HG03060 (cell line): ENCODE measurements around the gene ZNF431.
"Not testable (repeated sequence)": the region's sequence is repeated elsewhere in the genome, so short reads cannot be mapped to it uniquely, and the experiment has no call there.

Source experiments
- ATAC-seq: cut with Tn5 transposase; IDR thresholded peaks from one replicate; pipeline ENCODE4 v1.9.1; 2021; ENCODE audit warnings: low read depth, moderate number of reproducible peaks; ENCODE audit not compliant: unreplicated experiment

ZNF431 gene

GRCh38 chr19:21143428-21143827, 1.6 kb downstream of the ZNF431 start:
- ATAC-seq, result no peak

DNA sequence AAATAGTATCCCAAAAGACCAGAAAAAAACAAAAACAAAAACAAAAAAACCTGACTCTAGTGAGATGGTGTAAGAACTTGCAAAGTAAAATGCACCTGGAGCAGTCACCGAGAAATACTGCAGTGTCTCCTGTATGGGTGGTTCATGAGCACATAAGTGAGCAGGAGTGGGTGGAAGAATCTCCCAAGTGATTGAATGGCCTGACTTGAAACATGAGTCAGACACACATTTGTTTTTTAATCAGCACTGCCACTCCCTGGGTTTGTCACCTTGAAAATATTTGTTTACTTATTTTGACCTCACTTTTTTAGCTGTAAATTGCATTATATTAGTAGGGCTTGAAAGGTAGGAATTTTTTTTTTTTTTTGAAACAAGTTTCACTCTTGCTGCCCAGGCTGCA, 2.0 kb downstream of the ZNF431 start:
- no peak for ATAC-seq

- ATAC-seq, result no peak
Observed at GRCh38 chr19:21147540-21147939, 5.7 kb downstream of the ZNF431 start.

- ATAC-seq, result no peak
Observed at GRCh38 chr19:21148681-21149080, 6.8 kb downstream of the ZNF431 start.

GRCh38 chr19:21149877-21150276, 8.0 kb downstream of the ZNF431 start:
- no peak for ATAC-seq

DNA sequence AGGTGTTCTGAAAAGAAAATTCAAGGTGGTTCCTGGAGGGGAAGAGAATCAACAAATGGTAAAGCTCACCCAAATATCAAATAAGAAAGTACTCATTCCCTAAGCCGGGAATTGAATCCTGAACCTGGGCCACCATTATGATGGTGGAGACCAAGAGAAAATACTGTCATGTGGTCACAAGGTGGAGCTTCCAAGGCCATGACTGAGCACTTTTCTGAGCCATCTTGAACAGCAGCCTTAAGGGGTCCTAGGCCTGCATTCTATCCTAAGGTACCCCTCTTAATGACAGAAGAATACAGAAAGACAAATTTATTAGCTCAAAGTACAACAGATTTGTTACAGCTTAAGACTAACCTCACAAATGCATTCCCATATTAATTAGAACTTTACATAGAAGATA, 9.6 kb downstream of the ZNF431 start:
- no peak for ATAC-seq

GRCh38 chr19:21158523-21159135, 16.8 kb downstream of the ZNF431 start:
- no peak for ATAC-seq

GRCh38 chr19:21164541-21164940, 22.7 kb downstream of the ZNF431 start:
- no peak for ATAC-seq

- no peak for ATAC-seq
Observed at GRCh38 chr19:21166436-21166835, 24.6 kb downstream of the ZNF431 start.

DNA sequence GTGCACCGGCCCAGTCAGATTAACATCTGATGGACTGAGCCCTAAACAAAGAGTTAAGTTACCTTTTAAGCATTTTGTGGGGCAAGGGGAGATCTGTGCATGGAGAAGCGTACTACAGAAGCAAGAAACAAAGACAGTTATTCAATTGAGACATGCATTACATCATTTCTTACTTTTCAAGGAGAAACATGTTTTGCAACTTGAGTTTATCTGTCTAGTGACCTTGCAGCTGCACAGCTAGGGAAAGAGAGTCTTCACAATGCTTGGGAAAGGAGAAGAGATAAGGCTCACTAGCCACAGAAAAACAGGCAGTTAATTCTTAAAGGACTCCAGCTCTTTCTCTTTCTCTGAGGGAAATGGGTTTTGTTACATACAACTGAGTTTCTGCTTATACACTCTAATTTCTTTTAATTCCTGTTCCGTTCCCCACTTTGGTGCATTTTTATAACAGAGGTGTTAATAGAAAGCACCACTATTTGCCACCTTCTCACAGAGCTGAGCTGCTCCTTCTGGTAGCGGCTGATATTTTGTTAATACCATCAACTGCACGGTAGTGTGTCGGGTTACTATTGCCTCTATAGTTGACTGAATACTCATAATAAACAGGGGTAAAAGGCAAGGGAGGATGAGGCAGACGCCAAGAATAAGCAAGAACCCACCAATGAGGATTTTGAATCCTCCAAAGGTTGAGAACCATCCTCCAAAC, 55.9 kb downstream of the ZNF431 start:
- no peak for ATAC-seq

DNA sequence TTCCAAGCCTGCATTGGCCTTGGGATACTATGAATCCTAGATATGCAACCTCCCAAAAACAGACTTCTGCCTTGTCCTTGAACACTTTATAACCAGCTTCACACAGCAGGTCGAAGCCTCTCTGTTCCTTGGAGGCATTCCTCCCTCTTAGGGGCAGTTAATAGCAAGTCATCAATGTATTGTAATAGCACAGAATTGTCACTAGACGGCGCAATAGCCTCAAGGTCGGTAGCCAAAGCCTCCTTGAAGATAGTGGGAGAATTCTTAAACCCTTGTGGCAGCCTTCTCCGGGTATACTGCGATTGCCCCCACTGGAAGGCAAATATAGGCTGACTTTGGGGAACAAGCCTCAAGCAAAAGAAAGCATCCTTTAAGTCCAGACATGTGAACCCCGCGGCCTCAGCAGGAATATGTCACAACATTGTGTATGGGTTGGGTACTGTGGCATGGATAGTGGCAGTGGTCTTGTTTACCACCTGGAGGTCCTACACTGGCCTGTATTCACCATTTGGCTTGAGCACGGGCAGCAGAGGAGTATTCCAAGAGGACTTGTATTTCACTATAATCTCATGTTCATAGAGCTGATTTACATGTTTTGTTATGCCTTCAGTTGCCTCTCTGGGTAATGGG, 61.1 kb downstream of the ZNF431 start:
- ATAC-seq, result no peak

DNA sequence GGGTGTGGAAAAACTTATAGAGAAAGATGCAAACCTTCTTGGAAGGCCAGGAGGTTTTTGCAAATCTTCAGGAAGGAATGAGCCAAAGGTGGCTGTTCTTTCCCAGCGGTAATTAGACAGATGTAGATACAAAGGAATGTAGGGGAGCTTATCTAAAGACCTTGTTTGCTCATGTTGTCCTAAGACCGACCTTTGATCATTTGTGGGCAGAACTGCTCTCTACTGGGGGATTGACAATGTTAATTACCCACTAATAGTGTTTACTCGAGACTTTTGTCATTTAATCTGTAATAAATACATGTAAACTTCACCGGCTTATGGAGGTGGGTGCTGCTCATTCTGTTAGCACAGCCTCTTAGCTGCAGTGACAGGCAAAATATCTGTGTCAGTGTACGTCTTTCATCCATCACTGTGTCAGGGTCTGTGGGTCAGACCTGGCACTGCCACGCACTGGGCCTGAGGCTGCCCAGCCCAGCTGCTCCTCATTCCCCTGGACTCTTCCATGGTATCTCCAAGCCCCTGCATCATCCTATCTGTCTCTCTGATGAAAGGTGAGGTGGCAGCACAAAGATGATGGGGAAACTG, 68.3 kb downstream of the ZNF431 start:
- ATAC-seq, result no peak

DNA sequence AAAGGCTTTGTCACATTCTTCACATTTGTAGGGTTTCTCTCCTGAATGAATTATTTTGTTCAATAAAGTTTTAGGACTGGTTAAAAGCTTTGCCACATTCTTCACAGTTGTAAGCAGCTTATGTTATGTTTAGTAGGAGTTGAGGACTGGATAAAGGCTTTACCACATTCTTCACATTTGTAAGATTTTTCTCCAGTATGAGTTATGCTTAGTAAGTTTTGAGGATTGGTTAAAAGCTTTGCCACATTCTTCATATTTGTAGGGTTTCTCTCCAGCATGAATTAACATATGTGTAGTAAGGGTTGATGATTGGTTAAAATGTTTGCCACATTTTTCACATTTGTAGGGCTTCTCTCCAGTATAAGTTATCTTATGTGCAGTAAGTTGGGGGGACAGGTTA, 79.9 kb downstream of the ZNF431 start:
- no peak for ATAC-seq

GRCh38 chr19:21229938-21230337, 88.1 kb downstream of the ZNF431 start:
- ATAC-seq, result not testable (repeated sequence)

- no peak for ATAC-seq
Observed at GRCh38 chr19:21233691-21234090, 91.9 kb downstream of the ZNF431 start.

- ATAC-seq, result not testable (repeated sequence)
Observed at GRCh38 chr19:21236751-21237150, 94.9 kb downstream of the ZNF431 start.

DNA sequence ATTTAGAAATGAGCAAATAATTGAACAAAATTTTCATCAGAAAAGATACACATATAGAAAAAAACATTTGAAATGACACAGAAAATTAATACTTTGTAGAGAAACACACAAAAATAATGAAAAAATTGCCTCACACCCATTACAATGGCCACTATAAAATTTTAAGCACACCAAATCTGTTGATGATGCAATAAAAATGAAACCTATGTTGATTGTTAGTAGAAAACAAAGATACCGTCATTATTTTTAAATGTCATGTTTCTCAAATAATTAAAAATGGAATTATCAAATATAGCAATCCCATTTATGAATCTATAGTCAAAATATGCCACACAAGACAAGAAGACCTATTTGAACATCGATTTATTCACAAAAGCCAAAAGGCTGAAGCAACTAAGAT, 96.8 kb downstream of the ZNF431 start:
- ATAC-seq, result no peak
